ENCODE results near the gene NOX5.

DNA sequence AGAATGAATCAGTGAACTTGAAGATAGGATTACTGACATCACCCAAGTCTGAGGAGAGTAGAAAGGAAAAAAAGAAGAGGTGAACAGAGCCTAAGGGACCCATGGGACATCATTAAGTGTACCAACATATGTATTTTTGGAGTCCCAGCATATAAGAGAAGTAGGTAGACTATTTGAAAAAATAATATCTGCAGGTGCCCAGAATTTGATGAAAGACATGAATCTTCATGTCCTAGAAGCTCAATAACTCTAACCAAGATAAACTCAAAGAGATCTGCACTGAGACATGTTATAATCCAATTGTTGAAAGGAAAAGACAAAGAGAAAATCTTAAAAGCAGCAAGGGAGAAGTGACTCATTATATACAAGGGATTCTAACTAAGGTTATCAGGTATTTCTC lies 45.2 kb upstream of the NOX5 start:
- TF ChIP-seq POLR2AphosphoS5 (IDR thresholded peaks at IDR 0.05), result no peak
- TF ChIP-seq POLR2A (IDR thresholded peaks at IDR 0.05), result no peak
